Stimulated activated CD8-positive, alpha-beta memory T cell treated with anti-CD3 and anti-CD28 coated beads, Interleukin-4, amount 100 ng/mL, for 24 hours (primary cell): ENCODE results near the gene PMAIP1.
"Not testable (repeated sequence)": the region's sequence is repeated elsewhere in the genome, so short reads cannot be mapped to it uniquely, and the experiment has no call there.

ENCODE experiments used
- DNase-seq: peaks from one replicate; pipeline ENCODE4 v3.0.0-alpha.2; 2020; ENCODE audit warnings: low read depth

Gene PMAIP1

DNA sequence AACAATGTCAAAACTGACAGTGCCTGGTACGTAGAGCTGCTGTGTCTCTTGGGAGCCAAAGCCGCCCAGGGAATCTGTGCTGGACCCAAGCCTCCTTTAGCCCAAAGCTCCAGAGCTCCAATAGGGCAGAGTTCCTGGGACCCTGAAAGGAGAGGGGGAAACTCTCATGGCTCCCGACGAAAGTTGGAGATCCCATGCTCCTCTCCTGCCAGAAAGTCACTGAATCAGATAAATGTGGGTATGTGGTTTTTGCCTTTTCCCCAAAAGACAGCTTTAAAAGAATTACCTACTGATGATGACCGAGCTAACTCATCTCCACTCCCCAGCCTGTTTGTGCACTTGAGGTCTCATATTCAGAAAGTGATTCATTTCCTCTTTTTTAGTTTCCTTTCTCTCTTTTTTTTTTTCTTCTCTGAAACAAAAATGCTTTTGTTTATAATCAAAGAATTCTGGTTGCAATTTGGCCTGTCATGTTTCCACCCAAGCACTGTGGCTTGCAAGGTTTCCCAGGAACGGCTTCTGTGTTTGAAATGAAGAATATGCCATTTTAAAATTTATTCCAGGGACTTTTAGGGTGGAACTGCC, 14.1 kb upstream of the PMAIP1 start:
- no peak for DNase-seq

DNA sequence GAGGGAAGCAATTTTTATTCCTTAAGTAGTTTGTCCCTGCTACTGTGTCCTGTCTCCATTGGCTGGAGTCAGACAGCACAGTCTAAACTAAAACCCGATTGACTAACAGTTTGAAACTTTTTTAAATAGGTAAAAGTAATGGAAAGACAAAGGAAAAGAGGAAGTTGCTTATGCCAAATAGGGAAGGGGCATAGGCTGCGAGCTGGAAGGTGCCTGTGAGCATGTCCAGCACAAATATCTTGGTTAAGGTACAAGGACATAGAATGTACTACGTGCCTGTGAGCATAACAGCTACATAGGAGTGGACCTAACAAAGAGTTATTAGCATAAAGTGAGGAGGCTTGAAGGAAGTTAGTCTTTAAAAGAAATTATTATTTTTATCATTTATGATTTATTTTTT, 13.4 kb upstream of the PMAIP1 start:
- DNase-seq, result not testable (repeated sequence)

DNA sequence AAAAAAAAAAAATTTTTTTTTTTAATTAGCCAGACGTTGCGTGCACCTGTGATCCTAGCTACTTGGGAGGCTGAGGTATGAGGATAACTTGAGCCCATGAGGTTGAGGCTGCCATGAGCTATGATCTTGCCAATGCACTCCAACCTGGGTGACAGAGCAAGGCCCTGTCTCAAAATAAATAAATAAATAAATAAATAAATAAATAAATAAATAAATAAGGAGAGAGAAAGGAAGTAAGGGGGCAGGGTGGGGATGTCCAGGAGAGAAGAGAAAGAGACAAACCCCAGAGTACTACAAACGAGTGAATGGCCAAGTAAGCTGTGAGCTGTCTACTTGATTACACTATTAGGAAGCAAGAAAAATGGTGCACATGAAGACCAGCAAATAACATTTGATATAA, 7.7 kb upstream of the PMAIP1 start:
- no peak for DNase-seq

DNA sequence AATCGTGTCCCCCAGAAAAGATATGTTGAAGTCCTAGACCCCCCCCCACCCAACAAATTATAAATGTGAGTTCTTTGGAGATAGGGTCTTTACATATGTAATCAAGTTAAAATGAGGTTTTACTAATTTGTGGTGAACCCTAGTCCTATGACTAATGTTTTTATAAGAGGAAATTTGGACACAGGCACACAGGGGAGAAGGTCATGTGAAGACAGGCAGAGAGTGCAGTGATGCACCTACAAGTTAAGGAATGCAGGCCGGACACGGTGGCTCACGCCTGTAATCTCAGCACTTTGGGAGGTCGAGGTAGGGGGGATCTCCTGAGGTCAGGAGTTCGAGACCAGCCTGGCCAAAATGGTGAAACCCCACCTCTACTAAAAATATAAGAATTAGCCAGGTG, 5.8 kb upstream of the PMAIP1 start:
- no peak for DNase-seq

DNA sequence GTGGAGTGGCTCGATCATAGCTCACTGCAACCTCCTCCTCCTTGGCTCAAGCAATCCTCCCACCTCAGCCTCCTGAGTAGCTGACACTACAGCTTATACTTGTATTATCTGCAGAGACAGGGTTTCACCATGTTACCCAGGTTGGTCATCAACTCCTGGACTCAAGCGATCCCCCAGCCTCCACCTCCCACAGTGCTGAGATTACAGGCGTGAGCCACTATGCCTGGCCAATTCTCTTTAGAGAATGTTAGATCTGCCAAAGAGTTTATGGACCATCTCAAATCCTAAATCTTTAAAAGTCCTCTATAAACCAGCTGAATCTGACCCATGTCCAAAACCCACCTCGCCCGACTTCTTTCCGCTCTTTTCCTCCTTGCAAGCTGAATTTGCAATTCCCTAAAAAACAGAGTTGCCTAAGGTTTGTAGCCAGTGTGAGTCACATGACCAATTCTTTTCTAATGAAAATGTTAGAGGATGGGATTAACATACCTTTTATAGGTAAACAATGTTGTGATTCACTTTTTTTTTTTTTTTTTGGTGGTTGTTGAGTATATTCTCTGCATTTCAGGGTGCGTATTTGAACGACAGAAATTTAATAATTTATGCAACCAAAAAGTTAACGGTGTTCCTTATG, 2.4 kb upstream of the PMAIP1 start:
- no peak for DNase-seq

DNA sequence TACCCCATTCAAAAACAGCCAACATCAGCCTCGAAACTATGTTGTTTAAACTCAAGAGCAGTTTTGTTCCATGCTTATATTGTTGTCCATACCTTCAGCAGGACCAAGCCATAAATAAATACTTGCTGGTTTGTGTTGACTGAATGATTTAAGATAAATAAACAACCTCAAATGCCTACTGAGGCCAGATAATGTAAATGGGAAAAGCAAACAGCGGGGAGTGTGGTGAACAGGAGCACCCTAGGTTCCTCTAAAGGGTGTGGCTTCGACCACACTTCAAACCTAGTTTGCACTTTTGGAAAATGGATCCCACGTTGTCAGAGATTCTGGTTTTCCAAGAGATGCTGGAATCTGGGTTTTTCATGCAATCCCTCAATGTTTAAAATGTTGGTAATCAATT, 1.7 kb upstream of the PMAIP1 start:
- DNase-seq, result no peak

DNA sequence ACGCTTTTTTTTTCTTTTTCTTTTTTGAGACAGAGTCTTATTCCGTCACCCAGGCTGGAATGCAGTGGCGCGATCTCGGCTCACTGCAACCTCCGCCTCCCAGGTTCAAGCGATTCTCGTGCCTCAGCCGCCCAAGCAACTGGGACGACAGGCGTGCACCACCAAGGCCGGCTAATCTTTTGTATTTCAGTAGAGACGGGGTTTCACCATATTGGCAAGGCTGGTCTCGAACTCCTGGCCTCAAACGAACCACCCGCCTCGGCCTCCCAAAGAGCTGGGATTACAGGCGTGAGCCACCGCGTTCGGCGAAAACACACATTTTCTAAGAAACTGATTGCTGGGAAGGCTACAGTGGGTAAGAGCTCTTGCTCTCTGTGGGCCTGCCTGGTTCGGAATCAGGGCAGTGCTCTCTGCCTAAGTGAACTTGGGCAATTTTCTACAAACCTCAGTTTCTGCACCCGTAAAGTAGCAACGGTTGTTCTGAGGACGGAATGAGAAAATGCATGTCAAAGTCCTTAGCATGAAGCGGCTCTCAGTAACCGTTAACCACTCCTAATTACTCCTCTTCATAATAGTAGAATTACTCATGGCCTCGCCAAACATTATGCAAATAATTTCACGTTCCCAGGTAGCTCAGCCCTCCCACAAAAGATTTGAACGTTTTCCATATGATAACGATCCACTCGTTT, 1.0 kb upstream of the PMAIP1 start:
- no peak for DNase-seq

DNA sequence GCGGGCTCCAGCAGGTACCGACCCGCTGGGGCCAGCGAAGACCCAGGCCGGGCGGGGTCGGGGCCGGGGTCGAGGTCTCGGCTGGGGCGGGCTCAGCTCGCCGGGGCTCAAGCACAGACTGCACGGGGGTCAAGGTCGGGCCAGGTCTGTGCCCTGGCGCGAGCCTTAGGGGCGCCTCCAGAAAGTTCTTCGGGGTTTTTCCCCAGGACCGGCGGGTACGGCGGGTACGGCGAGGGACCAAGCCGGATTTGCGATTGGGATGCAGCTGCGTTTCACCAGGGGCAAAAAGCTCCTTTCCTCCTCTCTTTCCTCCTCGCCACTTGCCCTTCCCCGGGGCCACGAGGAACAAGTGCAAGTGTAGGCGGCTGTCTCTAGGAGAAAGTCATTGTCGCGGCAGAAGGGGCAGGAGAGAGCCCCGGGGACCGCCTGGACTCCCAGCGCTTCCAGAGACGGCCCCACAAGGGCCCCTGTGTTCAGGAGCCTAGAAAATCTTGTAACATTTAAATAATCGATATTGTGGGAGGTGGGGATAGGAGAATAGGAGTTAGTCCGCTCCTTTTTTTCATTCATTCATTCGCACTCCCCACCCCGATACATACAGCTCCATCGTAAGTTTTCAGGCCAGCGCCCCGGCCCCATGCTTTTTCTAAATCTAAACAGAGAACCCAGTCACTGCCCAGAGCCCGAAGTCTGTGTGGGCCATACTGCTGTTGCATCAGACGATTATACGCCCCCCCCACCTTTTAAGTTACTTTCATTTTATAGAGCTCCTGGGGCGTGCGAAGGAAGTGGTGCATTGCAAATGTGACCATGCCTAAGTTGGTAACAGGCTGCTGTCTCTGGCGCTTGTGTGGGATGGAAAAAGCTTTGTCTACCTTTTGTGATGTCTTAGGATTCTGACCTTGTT, 679 bp downstream of the PMAIP1 start:
- peak; percentile 37 for DNase-seq

DNA sequence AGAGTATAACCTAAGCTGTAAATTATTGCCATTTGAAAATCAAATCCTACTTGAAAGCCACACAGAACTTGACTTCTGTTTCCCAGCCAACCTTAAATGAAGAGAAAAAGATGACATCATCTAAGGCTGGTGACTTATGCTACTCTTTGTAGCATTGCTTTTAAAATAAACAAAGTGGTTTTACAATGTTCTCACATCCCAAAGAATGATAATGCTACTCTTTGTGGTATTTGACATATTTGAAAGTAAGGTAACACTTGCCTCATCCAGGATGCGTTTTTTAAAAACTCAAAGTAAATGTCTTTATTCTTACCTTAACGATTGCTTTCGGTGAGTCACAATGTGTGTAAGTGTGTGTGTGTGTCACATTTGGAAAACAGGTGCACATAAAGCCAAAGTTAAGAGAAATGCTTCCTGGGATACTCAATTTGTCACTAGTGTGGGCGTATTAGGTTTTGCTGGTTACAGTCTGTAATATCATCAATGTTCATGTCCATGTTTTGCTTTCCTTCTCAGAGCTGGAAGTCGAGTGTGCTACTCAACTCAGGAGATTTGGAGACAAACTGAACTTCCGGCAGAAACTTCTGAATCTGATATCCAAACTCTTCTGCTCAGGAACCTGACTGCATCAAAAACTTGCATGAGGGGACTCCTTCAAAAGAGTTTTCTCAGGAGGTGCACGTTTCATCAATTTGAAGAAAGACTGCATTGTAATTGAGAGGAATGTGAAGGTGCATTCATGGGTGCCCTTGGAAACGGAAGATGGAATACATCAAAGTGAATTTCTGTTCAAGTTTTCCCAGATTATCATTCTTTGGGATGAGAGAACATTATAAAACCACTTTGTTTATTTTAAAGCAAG, 2.6 kb downstream of the PMAIP1 start:
- no peak for DNase-seq

DNA sequence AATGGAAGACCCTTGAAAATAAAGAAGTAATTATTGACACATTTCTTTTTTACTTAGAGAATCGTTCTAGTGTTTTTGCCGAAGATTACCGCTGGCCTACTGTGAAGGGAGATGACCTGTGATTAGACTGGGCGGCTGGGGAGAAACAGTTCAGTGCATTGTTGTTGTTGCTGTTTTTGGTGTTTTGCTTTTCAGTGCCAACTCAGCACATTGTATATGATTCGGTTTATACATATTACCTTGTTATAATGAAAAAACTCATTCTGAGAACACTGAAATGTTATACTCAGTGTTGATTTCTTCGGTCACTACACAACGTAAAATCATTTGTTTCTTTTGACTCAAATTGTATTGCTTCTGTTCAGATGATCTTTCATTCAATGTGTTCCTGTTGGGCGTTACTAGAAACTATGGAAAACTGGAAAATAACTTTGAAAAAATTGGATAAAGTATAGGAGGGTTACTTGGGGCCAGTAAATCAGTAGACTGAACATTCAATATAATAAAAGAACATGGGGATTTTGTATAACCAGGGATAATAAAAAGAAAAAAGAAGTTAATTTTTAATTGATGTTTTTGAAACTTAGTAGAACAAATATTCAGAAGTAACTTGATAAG, 3.3 kb downstream of the PMAIP1 start:
- no peak for DNase-seq

DNA sequence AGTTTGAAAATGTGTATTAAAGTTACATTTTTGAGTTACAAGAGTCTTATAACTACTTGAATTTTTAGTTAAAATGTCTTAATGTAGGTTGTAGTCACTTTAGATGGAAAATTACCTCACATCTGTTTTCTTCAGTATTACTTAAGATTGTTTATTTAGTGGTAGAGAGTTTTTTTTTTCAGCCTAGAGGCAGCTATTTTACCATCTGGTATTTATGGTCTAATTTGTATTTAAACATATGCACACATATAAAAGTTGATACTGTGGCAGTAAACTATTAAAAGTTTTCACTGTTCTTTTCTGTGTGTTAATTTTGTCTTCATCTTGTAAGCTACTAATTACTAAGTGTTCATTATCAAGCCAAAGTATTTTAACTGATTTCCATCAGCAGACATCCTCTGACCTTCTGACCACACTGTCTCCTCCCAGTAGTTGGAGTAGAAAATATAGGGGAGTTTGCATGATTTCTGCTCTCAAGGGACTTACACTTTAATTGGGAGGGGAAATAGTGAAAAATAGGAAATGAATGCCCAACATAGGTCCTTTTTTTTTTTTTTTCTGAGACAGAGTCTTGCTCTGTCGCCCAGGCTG, 4.3 kb downstream of the PMAIP1 start:
- DNase-seq, result no peak

DNA sequence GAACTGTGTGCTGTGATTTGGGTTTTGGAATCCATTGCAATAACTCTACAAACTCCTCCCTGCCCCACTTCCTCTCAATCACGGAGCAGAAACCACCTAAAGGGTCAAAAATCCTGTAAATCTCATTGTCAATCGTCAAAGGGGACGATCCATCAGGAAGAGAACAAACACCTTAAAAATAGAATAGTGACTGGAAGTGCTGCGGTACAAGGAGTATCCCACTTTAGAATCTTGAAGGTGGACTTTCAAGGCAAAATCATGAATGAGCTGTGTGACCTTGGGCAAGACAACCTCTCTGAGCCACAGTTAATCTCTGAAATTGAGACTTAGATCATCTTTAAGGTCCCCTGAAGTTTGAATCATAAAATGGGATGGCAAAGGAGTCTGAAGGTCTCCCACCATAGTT, 5.9 kb downstream of the PMAIP1 start:
- no peak for DNase-seq

DNA sequence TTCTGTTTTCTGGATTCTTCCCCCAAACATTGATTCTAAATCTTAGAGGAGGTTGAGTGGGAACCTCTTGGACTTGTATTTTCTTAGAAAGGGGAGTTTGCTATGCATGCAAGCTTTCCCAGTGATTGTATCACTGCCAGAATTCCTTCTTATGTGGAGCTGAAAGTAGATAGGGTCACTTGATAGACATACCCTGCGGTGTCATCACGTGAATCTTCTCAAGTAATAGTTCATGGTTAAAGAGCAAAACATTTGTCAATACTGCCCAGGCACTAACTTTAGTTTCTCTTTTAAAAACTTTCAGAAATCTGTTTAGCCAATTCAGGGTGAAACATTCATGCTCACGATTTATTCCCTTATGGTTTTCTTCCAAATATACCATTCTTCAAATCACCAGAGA, 6.4 kb downstream of the PMAIP1 start:
- no peak for DNase-seq

DNA sequence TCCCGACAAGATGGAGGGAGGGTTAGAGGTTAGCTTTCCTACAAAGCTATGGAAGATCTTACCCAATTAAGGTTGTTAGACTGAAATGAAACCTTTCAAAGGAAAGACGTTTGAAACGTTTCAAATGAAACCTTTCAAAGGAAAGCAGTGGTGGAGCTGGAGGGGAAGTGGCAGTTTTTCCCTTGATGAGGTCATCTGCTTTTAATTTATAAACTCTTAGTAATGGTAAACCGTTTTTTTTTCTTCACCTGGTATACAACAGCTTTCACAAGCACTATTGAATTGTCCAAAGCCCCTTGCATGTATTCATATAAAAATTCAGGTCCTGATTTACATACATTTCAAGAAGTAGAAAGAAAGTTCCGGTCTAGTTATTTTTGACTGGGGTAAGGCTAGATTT, 7.4 kb downstream of the PMAIP1 start:
- no peak for DNase-seq

DNA sequence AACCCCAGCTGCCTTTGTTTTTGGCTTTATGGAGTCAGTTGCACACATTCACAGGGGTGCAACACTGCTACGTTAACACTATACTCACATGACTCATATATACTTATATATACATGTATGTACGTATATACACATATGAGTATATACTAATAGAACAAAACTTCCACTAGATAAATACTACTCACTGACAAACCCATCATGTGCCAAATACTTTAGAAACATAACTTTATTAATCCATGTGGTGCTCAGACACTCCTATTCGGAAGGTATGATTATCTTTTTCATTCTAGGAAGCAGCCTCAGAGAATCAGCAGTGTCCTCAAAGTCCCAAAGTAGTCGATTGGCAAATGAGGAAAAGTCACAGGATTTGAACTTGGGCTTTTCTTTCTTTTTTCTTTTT, 7.9 kb downstream of the PMAIP1 start:
- DNase-seq, result no peak

DNA sequence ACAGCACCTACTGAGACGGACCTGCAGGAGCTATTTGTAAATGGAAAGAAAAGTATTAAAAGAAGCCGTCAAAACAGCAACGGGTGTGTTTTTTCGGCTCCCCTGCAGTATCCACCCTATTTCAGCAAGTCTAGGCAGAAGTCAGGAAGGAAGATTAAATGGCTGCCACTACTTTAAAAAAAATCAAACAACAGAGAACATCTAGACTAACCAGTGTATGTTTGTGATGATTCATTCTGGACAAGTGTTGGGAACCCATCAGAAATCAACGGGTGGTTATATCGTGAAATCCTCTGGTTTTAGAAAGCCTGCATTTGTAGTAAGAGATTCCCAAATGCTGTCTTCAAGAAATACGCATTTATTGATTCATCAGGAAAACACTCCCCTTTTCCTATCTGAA, 9.0 kb downstream of the PMAIP1 start:
- no peak for DNase-seq

DNA sequence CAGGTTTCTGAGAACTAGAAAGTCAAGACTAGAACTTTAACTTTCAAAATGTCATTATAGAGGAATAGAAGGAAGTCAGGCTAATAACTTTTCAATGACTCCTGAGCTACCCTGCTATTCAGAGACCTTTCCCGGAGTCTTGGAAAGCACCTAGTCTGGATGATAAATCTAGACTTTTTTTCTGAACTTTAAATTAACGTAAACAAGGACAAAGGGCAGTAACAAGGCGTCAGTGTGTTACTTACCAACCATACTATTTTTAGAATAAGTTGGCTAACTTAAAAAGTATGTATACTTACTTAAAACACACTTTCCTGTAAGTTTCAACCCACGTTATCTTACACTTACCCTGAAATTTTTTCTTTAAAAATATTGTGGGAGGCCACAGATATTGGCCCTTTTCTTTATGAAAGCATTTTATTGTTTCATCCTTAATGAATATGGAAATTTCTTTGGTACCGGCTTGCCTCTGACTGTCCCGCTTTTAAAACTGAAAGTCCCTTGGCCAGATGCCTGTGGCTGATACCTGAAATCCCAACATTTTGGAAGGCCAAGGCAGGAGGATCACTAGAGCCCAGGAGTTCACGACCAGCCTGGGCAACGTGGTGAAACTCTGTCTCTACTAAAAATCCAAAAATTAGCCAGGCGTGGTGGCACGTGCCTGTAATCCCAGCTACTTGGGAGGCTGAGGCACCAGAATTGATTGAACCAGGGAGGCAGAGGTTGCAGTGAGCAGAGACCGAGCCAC, 9.7 kb downstream of the PMAIP1 start:
- no peak for DNase-seq

DNA sequence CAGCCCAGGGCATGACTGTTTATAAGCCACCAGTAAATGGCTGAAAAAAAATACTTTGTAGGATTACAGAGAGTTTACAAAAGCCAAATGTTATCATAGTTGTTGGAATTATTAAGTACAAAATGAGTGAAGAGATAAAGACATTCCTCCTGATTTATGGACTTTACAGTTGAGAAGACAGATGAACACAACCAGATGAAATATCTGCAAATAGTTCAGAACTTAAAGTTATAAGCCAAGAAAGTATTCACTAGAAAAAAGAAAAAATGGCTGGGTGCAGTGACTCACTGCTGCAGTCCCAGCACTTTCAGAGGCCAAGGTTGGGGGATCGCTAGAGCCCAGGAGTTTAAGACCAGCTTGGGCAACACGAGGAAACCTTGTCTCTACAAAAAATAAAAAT, 11.2 kb downstream of the PMAIP1 start:
- DNase-seq, result no peak

DNA sequence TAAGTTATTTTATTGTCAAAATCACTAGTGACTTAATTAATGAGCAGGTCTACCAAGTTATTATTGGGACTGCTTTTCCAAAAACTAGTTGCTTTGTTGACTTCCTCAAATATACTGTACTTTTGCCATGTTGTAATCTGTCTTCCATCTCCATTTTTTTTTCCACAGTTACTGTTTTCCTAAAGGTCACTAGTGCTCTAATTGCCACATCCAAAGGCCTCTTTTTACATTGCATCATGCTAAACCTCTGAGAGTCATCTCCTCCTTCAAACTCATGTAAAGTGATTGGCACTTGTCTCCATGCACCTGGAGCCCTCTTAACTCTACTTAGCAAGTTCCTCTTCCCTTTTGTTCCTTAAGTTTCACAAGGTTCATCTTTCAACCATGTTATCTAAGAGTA, 11.8 kb downstream of the PMAIP1 start:
- DNase-seq, result no peak

DNA sequence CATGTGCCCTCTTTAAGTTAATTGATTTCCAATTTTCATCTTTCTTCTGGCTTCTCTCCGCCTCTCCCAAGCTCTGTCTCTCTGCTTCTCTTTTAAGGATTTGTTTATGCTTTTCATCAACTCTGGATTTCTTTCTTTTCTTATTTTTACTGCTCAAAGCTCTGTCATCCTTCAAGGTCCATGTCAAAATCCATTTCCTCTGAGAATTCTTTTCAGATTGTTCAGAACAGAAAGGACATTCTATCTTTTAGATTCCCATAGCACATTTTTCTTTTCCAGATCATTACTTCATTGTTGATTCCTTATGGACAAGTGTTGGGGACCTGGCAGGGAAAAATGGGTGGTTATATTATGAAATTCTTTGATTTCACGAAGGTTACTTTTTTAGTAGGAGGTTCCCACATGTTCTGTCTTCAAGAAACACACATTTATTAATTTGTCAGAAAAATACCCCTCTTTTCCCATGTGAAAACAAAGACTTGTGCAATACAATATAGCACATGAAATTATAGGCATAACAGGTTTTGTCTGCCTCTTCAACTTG, 12.3 kb downstream of the PMAIP1 start:
- DNase-seq, result no peak
